HCT116 (cell line): ENCODE measurements around the gene ACTR1A. TPM values are rescaled to one million over a fixed set of nuclear protein-coding genes. Genes with fewer than 3 reads are reported as not detected.
"Not testable (repeated sequence)": the region's sequence is repeated elsewhere in the genome, so short reads cannot be mapped to it uniquely, and the experiment has no call there.

Experiments
- ATAC-seq: fragments of 200-7000 bp; cut with Tn5 transposase; 2 replicates; pipeline ENCODE4 v1.9.1; 2020; ENCODE audit warnings: mild to moderate bottlenecking, moderate library complexity
- BruUV-seq: library from RNA; stranded (reverse); fragments of 400-500 nt; replicated peaks from 2 replicates; lab custom pipeline; 2021; lab: Mats Ljungman, UMichigan
- CTCF ChIA-PET: fragments of 300-600 bp; sonication (Branson Sonifier 250); formaldehyde crosslinking; loops from one replicate; lab custom pipeline; 2021; ENCODE audit warnings: antibody characterized with exemption; lab: Charles Lee
- POLR2A ChIA-PET: fragments of 300-600, 350-600 bp; sonication (Branson Sonifier 250); formaldehyde crosslinking; loops from one replicate; lab custom pipeline; 2021; ENCODE audit warnings: antibody characterized with exemption; lab: Charles Lee
- RAD21 ChIA-PET, 2 experiments: fragments of 300-600 bp; sonication (Branson Sonifier 250); formaldehyde crosslinking; loops; one replicate each; lab custom pipeline; 2023; ENCODE audit warnings: low total read pairs in 2 of 2; ENCODE audit not compliant: uncharacterized antibody in 2 of 2, unreplicated experiment in 2 of 2, low non-redundant PET in 1 of 2; lab: Charles Lee
- DNase-seq: peaks from one replicate; pipeline ENCODE4 v3.0.0-alpha.2; 2010; ENCODE audit warnings: low read depth, low spot score
- H2AFZ ChIP-seq: fragments of 200-600 bp; shearing (Covaris generic), sonication (generic); 2 replicates; pipeline ENCODE4 v1.6.1; 2017; ENCODE audit warnings: low read depth, mixed run types, mixed read lengths, antibody characterized with exemption, low read length; ENCODE audit not compliant: poor library complexity, severe bottlenecking
- H3K27ac ChIP-seq: 2 replicates; pipeline ENCODE4 v1.5.1; 2012; ENCODE audit warnings: low read depth, low read length
- H3K27me3 ChIP-seq: fragments of 200-600 bp; sonication (generic); 2 replicates; pipeline ENCODE4 v1.6.1; 2016; ENCODE audit warnings: mixed run types, low read length, mixed read lengths; ENCODE audit not compliant: insufficient read depth
- H3K36me3 ChIP-seq, 2 experiments: fragments of 200-500 bp in 1 of 2; fragments of 200-600 bp in 1 of 2; sonication (Bioruptor generic) in 1 of 2; sonication (generic) in 1 of 2; 2 replicates each; pipeline versions ENCODE4 v1.5.1 to v1.6.1; 2014 to 2016; ENCODE audit warnings: low read length in 2 of 2, inconsistent platforms in 1 of 2, mixed read lengths in 1 of 2, mixed run types in 1 of 2; ENCODE audit not compliant: insufficient read depth in 2 of 2, control insufficient read depth in 1 of 2
- H3K4me1 ChIP-seq, 2 experiments: fragments of 200-600 bp in 1 of 2; sonication (generic) in 1 of 2; 2 replicates each; pipeline versions ENCODE4 v1.5.1 to v1.6.1; 2012 to 2017; ENCODE audit warnings: low read length in 2 of 2, inconsistent platforms in 1 of 2, mild to moderate bottlenecking in 1 of 2, mixed read lengths in 1 of 2, mixed run types in 1 of 2, moderate library complexity in 1 of 2; ENCODE audit not compliant: insufficient read depth in 2 of 2, control insufficient read depth in 1 of 2
- H3K4me2 ChIP-seq: fragments of 200-600 bp; sonication (generic); 2 replicates; pipeline ENCODE4 v1.6.1; 2017; ENCODE audit warnings: mixed run types, low read length, mixed read lengths
- H3K4me3 ChIP-seq, 2 experiments: fragments of 200-600 bp in 1 of 2; sonication (generic) in 1 of 2; replicated peaks in 1 of 2; 2 replicates each; pipeline ENCODE4 v1.5.1; 2011 to 2016; ENCODE audit warnings: low read length in 2 of 2, control low read depth in 1 of 2, low read depth in 1 of 2, mild to moderate bottlenecking in 1 of 2, mixed read lengths in 1 of 2, mixed run types in 1 of 2
- H3K79me2 ChIP-seq: fragments of 200-600 bp; sonication (generic); 2 replicates; pipeline ENCODE4 v1.6.1; 2017; ENCODE audit warnings: mild to moderate bottlenecking, mixed run types, low read length, moderate library complexity, mixed read lengths; ENCODE audit not compliant: insufficient read depth
- H3K9ac ChIP-seq: fragments of 200-600 bp; sonication (generic); 2 replicates; pipeline ENCODE4 v1.6.1; 2016; ENCODE audit warnings: low read length, mixed read lengths
- H3K9me2 ChIP-seq: fragments of 200-600 bp; sonication (generic), shearing (Covaris generic); 2 replicates; pipeline ENCODE4 v1.6.1; 2017; ENCODE audit warnings: mixed run types, mild to moderate bottlenecking, moderate library complexity; ENCODE audit not compliant: insufficient read depth
- H3K9me3 ChIP-seq, 2 experiments: fragments of 200-500 bp in 1 of 2; fragments of 200-600 bp in 1 of 2; sonication (Bioruptor generic) in 1 of 2; sonication (generic) in 1 of 2; 2 replicates each; pipeline ENCODE4 v1.6.1; 2014 to 2017; ENCODE audit warnings: low read length in 2 of 2, mixed read lengths in 2 of 2, inconsistent platforms in 1 of 2, low read depth in 1 of 2, mild to moderate bottlenecking in 1 of 2, mixed run types in 1 of 2, moderate library complexity in 1 of 2; ENCODE audit not compliant: control insufficient read depth in 1 of 2, insufficient read depth in 1 of 2
- H4K20me1 ChIP-seq: fragments of 200-600 bp; sonication (generic), shearing (Covaris generic); 2 replicates; pipeline ENCODE4 v1.6.1; 2017; ENCODE audit warnings: mixed run types, mild to moderate bottlenecking, moderate library complexity; ENCODE audit not compliant: insufficient read depth
- EGR1 ChIP-seq: IDR thresholded peaks from 2 replicates; pipeline ENCODE4 v1.6.1; 2012; ENCODE audit warnings: low read depth
- POLR2AphosphoS5 ChIP-seq: IDR thresholded peaks from 2 replicates; pipeline ENCODE4 v1.6.1; 2011; ENCODE audit warnings: mild to moderate bottlenecking, low read depth, low read length, moderate library complexity
- intact Hi-C: fragments of 100-400 bp; cut with micrococcal nuclease; formaldehyde crosslinking; loops from 2 replicates; pipeline ENCODE4 v1.10.0; 2022
- total RNA-seq: library from RNA; stranded (reverse); gene quantifications from one replicate; pipeline ENCODE4 v1.2.1, GENCODE V29; 2021; ENCODE audit not compliant: unreplicated experiment

ACTR1A gene
- total RNA-seq, 1 experiment from 2014 or later = 94.2 TPM

DNA sequence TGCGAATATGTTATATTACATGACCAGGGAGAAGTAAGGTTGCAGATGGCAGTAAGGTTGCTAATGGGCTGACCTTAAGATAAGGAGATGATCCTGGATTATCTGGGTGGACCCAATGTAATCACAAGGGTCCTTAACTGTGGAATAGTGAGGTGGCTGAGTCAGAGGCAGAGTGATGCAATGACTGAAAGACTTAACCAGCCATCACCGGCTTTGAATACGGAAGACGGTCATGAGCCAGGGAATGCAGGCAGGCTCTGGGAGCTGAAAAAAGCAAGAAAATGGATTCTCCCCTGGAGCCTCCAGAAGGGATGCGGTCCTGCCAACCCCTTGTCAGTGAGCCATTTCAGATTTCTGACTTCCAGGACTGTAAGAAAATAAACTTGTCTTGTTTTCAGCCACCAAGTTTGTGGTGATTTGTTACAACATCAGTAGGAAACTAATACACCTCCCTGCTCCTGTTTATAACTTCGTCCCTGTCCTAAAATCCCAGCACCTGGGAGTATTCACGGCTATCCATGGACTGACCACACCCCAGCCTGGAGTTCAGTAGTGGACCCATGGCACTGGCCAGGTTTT, 46.5 kb downstream of the ACTR1A start:
- Histone ChIP-seq H3K4me3 (no peak overlapping the region), H3K9me2 (no peaks in the 10 kb centered on the region), H3K79me2 (peaks cover 28% of the 10 kb centered on the region), H3K27me3 (no peaks in the 10 kb centered on the region), H3K36me3 (peaks cover 4 to 13% of the 10 kb centered on the region in 2 experiments; a peak in 2 of 4 replicates), H4K20me1 (no peaks in the 10 kb centered on the region), H3K27ac (no peak overlapping the region), H3K9ac (no peak overlapping the region), H2AFZ (no peak overlapping the region), H3K4me1 (peaks cover 22 to 37% of the 10 kb centered on the region in 2 experiments), H3K9me3 (no peaks in the 10 kb centered on the region), H3K4me2 (no peak overlapping the region)
- ChIA-PET CTCF (interaction anchor here (0.6 to 0.7 kb wide), 2 partner anchors 52 to 57 kb away, joined by 3 read pairs; no protein-coding TSS in a partner anchor), POLR2A (no interaction called here), RAD21 (no interaction called here)
- intact Hi-C loops = no loop called here
- ATAC-seq (no peak), DNase-seq (no peak)
- BruUV-seq = no TSS peak
- TF ChIP-seq EGR1 (no peak), POLR2AphosphoS5 (peak; percentile 56)

DNA sequence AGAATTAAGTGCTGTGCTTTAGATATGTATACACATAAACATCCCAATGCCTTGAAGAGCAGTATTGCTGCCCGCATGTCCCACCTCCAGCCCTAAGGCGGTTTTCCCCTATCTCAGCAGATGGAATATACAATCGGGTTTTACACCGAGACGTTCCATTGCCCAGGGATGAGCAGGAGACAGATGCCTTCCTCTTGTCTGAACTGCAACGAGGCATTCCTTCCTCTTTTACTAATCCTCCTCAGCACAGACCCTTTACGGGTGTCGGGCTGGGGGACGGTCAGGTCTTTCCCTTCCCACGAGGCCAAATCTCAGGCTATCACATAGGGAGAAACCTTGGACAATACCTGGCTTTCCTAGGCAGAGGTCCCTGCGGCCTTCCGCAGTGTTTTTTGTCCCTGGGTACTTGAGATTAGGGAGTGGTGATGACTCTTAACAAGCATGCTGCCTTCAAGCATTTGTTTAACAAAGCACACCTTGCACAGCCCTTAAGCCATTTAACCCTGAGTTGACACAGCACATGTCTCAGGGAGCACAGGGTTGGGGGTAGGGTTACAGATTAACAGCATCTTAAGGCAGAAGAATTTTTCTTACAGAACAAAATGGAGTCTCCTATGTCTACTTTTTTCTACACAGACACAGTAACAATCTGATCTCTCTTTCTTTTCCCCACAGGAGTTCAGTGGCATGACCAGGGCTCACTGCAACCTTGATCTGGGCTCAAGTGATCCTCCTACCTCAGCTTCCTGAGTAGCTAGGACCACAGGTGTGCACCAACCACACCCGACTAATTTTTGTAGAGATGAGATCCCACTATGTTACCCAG, 47.6 kb downstream of the ACTR1A start:
- DNase-seq, intact Hi-C loops, H3K9me2 ChIP-seq, CTCF ChIA-PET, BruUV-seq, POLR2A ChIA-PET, H4K20me1 ChIP-seq, RAD21 ChIA-PET, H3K4me3 ChIP-seq, H3K27me3 ChIP-seq, H3K9ac ChIP-seq, ATAC-seq, H3K27ac ChIP-seq, H2AFZ ChIP-seq, H3K9me3 ChIP-seq, H3K4me2 ChIP-seq: not testable (repeated sequence)
- peaks cover 22 to 32% of the 10 kb centered on the region in 2 experiments for H3K4me1 ChIP-seq
- peaks cover 35% of the 10 kb centered on the region for H3K79me2 ChIP-seq
- peaks cover 4 to 13% of the 10 kb centered on the region in 2 experiments; a peak in 2 of 4 replicates for H3K36me3 ChIP-seq
